RWPE1 (cell line): ENCODE results near the gene RILPL1.

ENCODE experiments used
- CTCF ChIA-PET: fragments of 350-600 bp; sonication (Branson Sonifier 250); formaldehyde crosslinking; extraction: SDS; loops from one replicate; lab custom pipeline; 2021; lab: Yijun Ruan, JAX
- POLR2A ChIA-PET: fragments of 400-600 bp; formaldehyde crosslinking; extraction: SDS; loops from one replicate; lab custom pipeline; 2020; ENCODE audit warnings: antibody characterized with exemption; ENCODE audit not compliant: low non-redundant PET; lab: Yijun Ruan, JAX
- DNase-seq: peaks from one replicate; pipeline ENCODE4 v3.0.0; 2012; ENCODE audit warnings: low spot score
- H3K27ac ChIP-seq: fragments of 450-650 bp; 2 replicates; pipeline ENCODE4 v1.5.1; 2017
- TF ChIP-seq, protein P1 (sequence below): fragments of 450-650 bp; conservative IDR thresholded peaks from 2 replicates; pipeline ENCODE4 v1.5.1; 2017; ENCODE audit warnings: low read depth, mild to moderate bottlenecking

The RILPL1 gene

DNA sequence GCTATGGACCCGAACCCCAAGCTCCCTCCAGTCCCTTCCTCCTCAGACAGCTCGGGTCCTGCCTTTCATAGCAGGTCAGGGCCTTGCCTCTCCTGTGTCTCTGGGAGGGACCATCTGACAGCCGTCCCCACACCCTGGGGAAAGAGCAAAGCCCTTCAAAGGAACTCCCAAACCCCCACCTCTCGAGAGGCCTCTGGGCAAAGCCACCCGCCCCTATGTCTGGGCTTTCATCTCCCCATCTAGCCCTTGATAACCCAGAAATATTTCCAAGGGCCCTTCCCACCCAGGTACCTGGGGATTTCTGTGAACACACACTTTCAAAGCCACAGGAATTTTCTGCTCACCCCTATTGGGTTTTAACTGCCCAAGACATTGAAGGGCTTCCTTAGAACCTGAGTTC is 43.4 kb downstream of the RILPL1 start:
- ChIA-PET POLR2A (interaction anchor here (0.5 kb wide), 1 partner anchor 120 kb away, joined by 5 read pairs; no protein-coding TSS in a partner anchor), CTCF (no interaction called here)

DNA sequence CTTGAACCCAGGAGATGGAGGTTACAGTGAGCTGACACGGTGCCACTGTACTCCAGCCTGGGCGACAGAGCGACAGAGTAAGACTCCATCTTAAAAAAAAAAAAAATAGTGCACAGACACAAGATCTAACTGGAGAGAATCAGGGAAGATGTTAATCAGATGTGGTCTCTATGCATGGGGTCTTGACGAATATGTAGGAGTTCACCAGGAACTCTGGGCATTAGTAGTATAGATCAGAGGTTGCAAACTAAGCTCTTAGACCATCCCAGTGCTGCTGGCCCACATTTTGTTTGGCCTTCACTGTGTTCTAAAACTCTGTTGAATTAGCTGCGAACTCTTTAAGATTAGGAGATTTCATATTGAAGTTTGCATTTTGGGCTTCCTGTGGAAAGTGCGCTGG is 43.9 kb downstream of the RILPL1 start:
- CTCF ChIA-PET, result no interaction called here
- H3K27ac ChIP-seq, result peak overlapping the region; percentile 36; the same call in 1 of the 2 replicates
- POLR2A ChIA-PET, result interaction anchor here (0.5 kb wide), 1 partner anchor 119 kb away, joined by 5 read pairs; no protein-coding TSS in a partner anchor
- TF ChIP-seq, protein P1, sequence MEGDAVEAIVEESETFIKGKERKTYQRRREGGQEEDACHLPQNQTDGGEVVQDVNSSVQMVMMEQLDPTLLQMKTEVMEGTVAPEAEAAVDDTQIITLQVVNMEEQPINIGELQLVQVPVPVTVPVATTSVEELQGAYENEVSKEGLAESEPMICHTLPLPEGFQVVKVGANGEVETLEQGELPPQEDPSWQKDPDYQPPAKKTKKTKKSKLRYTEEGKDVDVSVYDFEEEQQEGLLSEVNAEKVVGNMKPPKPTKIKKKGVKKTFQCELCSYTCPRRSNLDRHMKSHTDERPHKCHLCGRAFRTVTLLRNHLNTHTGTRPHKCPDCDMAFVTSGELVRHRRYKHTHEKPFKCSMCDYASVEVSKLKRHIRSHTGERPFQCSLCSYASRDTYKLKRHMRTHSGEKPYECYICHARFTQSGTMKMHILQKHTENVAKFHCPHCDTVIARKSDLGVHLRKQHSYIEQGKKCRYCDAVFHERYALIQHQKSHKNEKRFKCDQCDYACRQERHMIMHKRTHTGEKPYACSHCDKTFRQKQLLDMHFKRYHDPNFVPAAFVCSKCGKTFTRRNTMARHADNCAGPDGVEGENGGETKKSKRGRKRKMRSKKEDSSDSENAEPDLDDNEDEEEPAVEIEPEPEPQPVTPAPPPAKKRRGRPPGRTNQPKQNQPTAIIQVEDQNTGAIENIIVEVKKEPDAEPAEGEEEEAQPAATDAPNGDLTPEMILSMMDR, result no peak
- no peak for DNase-seq

More for the DNA sequence above, 43.4 kb downstream of the RILPL1 start:
- DNase-seq, result no peak
- peak overlapping the region; percentile 36; the same call in 1 of the 2 replicates for H3K27ac ChIP-seq
- TF ChIP-seq, protein P1, result no peak

DNA sequence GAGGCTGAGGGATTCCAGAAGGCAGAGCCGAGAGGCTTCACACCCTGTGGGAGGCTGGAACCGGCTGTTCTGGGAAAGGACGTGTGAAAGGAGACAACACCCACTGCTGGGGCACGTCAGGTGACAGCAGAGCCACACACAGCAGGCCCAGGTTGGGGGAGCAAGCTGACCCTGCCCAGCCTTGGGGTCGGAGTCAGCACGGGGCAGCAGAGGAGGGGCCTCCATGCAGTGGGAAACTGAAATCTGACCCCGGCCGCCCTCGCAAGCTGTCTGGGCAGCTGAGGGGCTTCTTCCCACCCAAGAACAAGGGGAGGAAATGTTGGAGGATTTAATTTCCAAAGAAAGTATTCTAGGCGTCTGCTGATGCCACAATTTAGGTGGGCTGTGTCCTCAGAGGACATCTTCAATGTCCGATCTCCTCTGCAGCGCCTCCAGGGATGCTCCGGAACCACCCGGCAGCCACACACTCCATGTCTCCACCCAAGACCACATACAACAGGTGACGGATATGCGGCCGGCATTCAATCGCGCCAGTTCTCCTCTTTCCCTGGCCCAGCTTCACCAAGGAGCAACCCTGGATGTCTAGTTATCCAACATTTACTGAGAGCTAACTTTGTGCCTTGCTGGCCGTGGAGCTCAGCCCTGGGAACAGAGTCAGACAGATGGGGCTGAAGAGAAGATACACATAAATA is 44.8 kb downstream of the RILPL1 start:
- ChIA-PET CTCF (no interaction called here), POLR2A (no interaction called here)
- no peak for DNase-seq
- TF ChIP-seq, protein P1, result no peak
- H3K27ac ChIP-seq, result no peak overlapping the region

DNA sequence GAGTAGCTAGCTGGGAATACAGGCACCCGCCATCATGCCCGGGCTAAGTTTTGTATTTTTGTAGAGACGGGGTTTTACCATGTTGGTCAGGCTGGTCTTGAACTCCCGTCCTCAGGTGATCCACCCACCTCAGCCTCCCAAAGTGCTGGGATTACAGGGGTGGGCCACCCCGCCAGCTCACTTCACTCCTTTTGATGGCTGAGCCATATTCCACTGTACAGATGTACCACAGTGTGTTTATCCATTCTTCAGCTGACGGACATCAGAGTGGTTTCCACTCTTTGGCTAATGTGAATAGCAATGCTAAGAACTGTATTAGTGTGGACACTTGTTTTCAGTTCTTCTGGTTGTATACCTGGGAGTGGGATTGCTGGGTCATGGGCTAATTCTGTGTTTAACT is 46.1 kb downstream of the RILPL1 start:
- TF ChIP-seq, protein P1, result no peak
- H3K27ac ChIP-seq, result no peak overlapping the region
- ChIA-PET CTCF (interaction anchor here (0.6 kb wide), 1 partner anchor 698 kb away, joined by 3 read pairs; no protein-coding TSS in a partner anchor), POLR2A (no interaction called here)
- no peak for DNase-seq

DNA sequence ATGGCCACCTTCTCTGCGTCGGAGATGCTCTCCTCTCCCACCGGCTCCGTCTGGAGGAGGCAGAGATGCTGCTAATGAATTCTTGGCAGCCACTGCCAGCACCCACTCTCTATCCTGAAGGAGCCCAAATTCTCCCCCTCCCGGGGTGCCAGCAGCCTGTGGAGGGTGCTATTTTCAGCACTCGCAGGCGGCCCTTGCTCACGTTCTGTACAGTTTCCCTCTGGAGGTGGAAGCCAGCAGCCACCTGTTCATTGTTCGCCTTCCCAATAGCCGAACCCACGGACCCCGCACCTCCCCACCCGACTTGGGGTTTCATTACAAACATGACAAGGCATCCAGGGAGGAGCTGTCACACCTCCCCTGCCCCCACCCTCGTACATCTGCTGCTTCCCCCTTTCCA is 47.8 kb downstream of the RILPL1 start:
- POLR2A ChIA-PET, result no interaction called here
- no peak overlapping the region for H3K27ac ChIP-seq
- DNase-seq, result no peak
- CTCF ChIA-PET, result no interaction called here
- TF ChIP-seq, protein P1, result no peak

DNA sequence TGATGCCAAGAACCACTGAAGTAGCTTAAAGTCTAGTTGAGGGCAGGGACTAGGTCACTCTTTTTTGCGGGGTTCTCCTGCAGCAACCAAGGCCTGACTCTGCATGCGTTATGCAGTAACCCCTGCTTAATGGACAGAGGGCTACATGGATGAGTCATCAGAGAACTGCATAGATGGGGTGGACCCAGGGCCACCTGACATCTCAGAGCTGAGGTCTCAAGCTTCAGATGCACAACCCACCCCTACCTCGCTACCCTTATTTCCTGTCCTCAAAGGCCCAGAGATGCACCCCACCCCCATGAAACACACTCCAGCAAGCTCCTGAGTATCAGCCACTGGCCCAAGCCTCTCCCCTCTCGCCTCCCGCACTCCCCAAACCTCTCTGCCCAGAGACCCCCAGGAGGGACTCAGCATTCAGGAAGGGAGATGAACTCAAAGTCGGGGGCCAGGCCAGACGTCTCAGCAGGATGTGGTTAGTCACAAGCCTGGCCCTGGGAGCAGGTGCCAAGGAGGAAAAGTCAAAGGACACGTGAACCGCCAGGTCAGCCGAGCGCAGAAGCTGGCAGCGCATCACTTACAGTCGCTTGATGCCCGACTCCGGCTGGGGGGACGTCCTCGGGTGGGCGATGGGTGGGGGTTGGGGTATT is 49.8 kb downstream of the RILPL1 start:
- ChIA-PET CTCF (interaction anchor here (0.6 kb wide), 1 partner anchor 45 kb away, joined by 3 read pairs; no protein-coding TSS in a partner anchor), POLR2A (no interaction called here)

More for the DNA sequence above, 49.8 kb downstream of the RILPL1 start:
- TF ChIP-seq, protein P1, result no peak
- DNase-seq, result no peak
- H3K27ac ChIP-seq, result peak overlapping the region; percentile 4; the same call in 1 of the 2 replicates
